ENCODE measurements around the gene SLC28A1.
"Not testable (repeated sequence)": the region's sequence is repeated elsewhere in the genome, so short reads cannot be mapped to it uniquely, and the experiment has no call there.

SLC28A1 gene

DNA sequence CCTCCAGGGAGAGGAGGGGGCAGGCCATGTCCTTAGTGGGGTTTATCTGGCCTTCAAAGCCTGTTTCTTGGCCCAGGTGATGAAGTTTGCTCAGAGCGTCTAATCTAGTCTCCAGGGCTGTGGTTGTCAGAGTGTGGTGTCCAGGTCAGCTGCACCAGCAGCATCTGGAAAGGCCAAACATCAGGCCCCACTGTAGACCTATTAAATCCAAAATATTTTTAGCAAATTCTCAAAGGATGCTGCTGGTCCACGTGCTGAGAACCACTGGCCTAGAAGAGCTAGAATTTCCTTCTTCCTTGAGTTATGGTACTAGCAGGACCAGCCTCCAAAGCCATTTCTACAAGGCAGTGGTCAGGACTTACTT lies 28.9 kb downstream of the SLC28A1 start:
- DNase-seq: no peak

DNA sequence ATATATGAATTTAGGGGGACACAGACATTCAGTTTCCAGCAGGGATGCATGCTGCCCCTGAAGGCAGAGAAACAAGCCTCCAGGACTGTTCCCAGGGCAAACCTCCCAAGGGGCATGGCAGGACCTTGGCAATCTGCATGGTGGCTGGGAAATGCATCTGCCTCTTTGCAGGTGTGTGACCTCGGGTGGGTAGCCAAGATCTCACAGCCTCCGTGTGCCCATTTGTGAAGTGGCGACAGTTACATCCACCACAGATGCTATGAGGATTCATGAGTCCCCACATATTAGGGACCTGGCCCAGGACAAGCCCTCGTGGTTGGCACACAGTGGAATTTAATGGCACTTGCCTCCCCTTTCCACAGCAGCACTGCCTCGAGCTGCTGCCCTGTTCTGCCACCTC lies 29.9 kb downstream of the SLC28A1 start:
- DNase-seq: no peak

GRCh38 chr15:84914909-84915605 lies 30.6 kb downstream of the SLC28A1 start:
- DNase-seq: peak; percentile 71

DNA sequence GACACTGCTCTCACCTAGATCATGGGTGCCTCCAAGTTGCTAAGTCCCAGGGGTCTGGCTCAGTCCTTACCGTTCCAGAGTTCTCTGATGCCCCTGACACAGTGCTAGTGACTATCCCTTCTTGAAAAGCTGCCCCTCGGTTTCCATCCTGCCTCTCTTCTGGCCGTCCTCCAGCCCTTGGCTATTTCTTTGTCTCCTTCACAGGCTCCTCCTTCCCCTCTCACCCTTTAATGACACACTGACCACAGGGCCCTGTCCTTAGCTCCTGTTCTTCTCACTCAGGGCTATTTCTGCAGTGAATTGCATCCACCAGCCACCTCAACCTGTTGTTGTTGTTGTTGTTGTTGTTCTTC lies 31.1 kb downstream of the SLC28A1 start:
- DNase-seq: no peak

GRCh38 chr15:84917452-84917851 lies 33.0 kb downstream of the SLC28A1 start:
- no peak for DNase-seq

DNA sequence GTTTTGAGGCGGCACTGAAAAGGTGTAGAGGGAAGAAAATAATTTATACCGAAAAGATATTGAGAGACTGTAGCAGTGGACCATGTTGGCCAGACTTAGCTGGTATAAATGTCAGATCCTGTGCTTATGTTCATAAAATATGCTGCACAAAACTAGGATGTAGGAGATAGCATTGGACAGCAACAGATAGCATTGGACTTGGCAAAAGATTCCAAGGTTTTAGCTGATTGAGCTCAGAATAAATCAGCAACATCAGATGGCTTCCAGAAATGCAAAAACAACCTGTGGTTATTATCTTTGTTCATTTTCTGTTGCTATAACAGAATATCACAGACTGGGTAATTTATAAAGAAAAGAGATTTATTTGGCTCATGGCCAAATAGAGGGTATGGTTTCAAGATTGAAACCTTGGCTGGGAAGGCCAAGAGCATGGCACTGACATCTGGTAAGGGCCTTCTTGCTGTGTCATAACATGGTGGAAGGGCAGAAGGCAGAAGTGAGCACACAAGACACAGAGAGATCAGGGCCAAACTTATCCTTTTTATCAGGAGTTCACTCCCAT lies 34.7 kb downstream of the SLC28A1 start:
- DNase-seq: no peak

- no peak for DNase-seq
Observed at GRCh38 chr15:84921121-84921520, 36.7 kb downstream of the SLC28A1 start.

DNA sequence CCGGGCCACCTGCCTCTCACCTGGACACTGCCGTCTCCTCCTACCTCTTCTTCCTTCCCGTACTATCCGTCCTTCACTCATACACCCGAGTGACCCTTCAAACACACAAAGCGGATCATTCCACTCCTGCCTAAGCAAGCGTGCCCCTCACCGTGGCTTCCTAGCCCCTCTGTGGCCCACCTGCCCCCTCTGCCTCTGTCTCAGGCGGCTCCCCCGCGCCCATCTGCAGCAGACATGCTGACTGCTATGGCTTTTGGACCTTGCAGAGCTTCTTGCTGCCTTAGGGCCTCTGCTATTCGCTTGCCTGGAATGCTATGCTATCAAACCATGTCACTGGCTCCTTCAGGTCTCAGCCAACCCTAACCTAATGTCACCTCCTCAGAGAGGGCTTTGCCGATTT lies 38.1 kb downstream of the SLC28A1 start:
- DNase-seq: no peak

GRCh38 chr15:84924077-84924731 lies 39.7 kb downstream of the SLC28A1 start:
- no peak for DNase-seq

DNA sequence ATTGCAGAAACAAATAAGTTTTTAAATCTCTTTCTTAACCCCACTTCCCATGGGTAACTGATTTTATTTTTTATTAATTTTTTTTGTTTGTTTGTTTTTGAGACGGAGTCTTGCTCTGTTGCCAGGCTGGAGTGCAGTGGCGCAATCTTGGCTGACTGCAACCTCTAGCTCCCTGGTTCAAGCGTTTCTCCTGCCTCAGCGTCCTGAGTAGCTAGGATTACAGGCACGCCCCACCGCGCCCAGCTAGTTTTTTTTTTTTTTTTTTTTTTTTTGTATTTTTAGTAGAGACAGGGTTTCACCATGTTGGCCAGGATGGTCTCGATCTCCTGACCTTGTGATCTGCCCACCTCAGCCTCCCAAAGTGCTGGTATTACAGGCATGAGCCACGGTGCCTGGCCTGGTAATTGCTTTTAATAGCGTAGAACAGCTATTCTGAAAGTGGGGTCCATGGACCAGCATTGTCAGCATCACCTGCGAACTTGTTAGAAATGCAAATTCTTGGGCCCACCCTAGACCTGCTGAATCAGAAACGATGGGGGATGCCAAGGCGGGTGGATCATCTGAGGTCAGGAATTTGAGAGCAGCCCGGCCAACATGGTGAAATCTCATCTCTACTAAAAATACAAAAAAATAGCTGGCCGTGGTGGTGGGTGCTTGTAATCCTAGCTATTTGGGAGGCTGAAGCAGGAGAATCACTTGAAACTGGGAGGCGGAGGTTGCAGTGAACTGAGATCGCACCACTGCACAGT lies 40.5 kb downstream of the SLC28A1 start:
- DNase-seq: not testable (repeated sequence)

GRCh38 chr15:84925906-84926305 lies 41.4 kb downstream of the SLC28A1 start:
- no peak for DNase-seq

GRCh38 chr15:84926491-84927230 lies 42.2 kb downstream of the SLC28A1 start:
- no peak for DNase-seq

DNA sequence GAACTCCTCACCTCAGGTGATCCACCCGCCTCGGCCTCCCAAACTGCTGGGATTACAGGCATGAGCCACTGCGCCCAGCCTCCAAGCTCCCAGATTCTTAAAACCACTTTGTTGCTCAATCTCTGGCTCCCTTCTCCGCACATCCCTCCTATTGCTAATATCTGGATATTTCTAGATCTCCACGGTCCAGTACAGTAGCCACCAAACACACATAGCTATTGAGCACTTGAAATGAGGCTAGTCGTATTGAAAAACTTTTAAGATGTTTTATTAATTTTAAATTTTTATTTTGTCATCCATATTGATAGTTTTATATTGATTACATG lies 44.3 kb downstream of the SLC28A1 start:
- DNase-seq: no peak

DNA sequence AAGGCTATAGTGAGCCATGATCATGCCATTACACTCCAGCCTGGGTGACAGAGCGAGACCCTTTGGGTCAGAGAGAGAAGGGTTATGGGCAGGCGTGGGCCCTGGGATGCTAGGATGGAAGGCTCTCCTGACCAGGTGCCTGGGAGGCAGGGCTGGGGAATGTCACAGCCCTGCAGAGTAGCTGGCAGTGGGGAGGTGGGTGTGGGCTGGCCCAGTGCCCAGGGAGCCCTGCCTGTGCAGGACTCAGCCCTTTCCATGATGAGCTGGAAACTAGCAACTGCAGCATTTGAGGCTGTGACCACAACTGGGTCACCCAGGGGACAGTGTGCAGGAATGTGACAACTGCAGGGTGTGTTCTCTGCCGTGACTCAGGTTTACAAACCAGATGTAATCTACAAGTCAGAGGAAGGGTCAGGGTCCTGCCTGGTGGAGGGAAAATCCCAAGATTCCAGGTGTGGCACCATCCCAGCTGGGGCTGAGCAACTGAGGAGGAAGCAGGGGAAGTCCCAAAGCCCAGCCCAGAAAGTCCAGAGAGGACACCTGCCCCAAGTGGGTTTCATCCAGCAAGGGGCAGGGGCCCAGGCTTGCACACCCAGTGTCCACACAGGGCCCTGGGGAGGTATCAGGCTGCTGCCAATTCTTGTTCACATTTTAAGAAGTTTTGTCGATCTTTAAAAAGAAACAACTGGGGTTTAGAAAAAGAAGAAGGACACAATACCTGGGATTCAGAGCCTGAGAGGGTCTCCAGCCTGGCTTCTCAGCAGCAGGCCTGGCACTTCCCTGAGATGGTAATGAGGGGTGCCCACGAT lies 45.5 kb downstream of the SLC28A1 start:
- no peak for DNase-seq

- peak; percentile 22 for DNase-seq
Observed at GRCh38 chr15:84934942-84935729, 50.7 kb downstream of the SLC28A1 start.

DNA sequence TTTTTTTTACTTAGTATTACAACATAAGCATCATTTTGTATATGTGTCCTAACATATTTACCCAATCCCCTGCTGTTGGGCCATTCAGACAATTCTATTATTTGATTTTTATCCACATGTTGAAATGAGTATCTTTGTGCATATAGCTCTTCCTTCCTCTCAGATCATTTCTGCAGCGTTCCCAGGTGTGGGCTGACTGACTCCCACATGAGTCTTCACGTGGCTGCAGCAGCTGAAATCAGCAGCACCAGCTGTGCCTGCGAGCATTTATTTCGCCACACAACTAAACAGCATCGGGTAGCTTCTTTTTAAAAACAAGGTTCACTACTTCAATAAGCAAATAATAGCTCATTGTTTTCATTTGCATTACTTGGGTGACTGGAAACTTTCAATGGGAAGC lies 52.7 kb downstream of the SLC28A1 start:
- DNase-seq: no peak

- no peak for DNase-seq
Observed at GRCh38 chr15:84938726-84939125, 54.3 kb downstream of the SLC28A1 start.

DNA sequence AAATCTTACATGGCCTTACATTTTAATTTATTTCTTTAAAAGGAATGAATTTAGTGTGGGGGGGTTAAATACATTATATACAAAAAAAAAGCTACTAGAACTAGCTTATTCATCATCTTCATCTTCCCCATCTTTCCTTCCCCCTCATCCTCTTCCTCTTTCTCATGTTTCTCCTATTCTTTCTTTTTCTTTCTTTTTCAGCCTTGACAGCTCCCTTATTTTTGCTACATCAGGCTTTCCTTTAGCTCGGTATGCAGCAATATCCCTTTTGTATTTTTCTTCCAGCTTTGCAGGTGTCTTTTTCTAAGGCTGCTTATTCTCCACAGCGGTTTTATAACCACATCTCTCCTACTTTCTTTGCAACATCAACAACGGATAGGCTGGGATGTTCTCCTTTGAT lies 55.9 kb downstream of the SLC28A1 start:
- DNase-seq: no peak

GRCh38 chr15:84942456-84942855 lies 58.0 kb downstream of the SLC28A1 start:
- DNase-seq: no peak

- no peak for DNase-seq
Observed at GRCh38 chr15:84944311-84944710, 59.8 kb downstream of the SLC28A1 start.

DNA sequence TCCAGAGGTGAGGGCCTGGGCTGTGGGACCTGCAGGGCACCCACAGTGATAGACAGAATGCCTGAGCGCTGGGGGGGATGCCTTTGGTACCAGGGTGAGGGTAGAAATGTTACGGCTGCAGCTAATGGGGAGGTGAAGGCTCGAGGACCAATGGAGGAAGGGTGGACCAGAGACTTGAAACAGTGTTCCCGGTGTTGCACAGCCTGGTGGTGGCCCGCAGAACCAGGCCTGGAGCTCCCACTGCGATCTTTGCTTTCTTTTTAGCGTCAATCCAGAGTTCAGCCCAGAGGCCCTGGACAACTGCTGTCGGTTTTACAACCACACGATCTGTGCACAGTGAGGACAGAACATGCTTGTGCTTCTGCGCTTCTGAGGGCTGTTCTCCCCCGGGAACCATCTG lies 60.4 kb downstream of the SLC28A1 start:
- DNase-seq: no peak

Measured in SHP77 treated with DMSO at 0.1 percent for 48 hours (cell line).